NK-92 (cell line): ENCODE results near the gene CRACDL.
"Not testable (repeated sequence)": the region's sequence is repeated elsewhere in the genome, so short reads cannot be mapped to it uniquely, and the experiment has no call there.

Experiments used
- DNase-seq: peaks from one replicate; lab custom pipeline; 2025; ENCODE audit not compliant: unreplicated experiment; lab: John Stamatoyannopoulos, UW

CRACDL gene

DNA sequence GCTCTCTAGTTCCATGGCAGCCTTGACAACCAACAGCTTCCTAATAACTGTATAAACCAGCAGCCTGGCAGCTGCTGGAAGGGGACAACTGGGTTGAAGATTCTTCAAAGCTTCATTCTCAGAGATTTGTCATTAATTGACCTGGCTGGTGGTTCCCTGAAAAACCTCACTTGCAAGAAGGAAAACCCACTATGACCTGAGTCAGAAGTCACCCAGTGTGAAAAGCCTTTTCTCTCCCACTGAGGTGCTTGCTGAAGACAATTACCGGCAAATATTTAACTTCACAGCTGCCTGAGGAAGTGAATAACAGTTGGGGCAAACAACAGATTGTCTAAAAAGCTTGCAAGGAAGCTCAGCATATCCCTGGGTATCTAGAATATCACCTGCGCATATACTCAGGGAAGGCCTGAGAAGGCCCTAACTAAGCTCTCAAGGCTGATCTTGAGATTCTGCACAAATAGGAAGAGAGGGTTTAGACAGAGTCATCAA lies 49.9 kb downstream of the CRACDL start:
- DNase-seq: no peak

DNA sequence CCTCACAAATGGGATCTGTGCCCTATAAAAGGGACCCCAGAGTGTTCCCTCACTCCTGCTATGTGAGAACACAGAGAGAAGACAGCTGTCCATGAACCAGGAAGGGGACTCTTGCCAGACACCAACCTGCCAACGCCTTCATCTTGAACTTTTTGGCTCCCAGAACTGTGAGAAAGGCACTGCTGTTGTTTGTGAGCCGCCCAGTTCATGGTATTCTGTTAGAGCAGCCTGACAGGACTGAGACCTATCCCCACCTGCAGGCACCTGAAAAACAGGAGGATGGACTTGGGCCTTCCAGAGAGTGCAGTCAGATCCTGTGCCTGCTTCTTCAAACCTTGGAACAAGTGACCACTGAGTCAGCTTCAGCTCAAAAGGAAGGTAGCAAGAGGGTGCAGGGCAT lies 51.4 kb downstream of the CRACDL start:
- DNase-seq: no peak

DNA sequence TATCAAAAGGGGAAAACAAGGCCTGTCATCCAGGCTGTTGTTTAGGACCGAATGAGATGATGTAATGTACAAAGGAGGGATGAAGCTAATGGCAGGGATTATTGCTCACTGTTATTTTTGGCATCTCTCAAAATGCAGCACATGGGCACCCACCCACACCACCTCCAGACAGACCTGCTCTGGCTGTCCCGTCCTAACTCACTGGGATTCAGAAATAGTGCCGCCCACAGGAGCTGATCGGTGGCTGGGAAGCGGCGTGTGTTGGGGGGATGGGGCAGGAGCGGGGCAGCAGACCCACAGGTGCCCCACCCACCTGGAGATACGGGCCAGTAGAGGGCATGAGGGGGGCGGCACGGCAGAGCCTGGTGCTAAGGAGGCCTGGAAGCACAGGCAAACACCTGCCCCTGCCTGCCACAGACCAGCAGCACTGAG lies 52.2 kb downstream of the CRACDL start:
- no peak for DNase-seq

DNA sequence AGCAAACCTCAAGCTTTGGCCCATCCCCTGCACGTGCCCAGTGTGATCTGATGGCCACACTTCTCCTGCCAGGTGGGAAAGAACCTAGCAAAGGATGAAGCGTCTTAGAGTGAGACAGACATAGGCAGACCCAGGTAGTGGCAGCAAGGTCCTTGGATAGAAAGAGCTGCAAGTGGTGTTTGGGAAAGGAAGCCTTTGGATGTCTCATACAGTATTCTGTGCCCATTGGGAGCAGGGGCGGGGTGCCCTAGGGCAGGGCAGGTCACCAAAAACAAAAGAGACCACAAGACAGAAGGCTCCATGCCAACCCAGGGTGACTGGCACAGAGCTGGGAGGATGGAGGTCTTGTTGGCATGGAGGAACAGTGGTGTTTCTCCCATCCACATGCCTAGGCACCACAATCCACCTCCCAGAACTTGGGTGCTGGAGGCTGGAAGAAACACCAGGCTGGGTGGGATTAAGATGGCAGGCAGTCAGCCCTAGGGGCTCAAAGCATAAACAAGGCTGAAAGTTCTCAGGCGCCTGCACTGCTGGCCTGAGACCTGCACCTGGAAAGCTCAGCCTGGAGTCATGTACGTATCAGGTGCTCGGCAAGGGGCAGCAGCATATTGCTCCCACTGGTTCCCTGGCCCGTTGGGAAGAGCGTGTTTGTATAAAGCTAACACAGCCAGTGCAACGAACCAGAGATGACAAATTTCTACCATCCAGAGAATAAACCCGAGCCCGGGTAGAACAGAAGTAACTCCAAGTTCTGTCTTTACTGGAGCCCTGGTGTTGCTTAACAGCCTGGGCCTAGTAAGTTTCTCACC lies 52.9 kb downstream of the CRACDL start:
- DNase-seq: no peak

DNA sequence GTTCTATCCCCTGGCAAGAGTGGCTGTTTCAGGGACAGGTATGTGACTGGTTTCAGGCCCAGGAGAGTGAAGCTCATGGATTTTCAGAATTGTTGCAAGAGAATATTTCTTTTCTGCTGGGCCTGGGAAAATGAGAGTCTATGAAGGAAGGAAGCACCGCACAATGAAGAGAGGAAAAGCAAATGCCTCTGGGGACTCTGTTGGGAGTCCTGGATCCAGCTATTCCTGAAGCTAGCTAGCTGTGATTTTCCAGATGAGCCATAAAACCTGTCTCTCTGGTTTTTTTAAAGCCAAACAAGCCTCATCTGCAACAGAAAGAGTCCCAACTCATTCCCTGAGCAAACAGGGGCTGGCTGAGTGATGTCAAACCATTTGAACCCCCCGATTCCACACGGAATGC lies 53.7 kb downstream of the CRACDL start:
- DNase-seq: no peak

DNA sequence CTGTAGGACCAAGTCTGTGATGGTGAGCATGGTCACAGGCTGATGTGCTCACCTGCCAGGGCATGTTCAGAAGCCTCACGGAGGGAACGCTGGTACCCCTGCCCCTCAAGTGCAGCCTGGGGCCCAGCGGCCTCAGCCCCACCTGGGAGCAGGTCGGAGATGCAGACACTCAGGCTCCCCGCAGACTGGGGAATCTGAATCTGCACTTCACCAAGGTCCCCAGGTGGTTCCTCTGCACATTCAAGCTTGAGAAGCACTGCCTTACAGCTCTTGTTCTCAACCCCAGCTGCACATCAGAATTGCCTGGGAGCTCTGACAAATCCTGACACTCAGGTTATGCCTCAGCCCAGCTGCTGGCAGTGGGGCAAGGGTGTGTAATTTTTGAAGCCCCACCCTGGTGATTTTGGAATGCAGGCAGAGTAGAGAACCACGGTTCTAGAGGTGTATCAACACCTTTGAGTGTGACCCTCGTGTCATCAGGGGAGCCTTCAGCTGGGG lies 54.8 kb downstream of the CRACDL start:
- DNase-seq: no peak

DNA sequence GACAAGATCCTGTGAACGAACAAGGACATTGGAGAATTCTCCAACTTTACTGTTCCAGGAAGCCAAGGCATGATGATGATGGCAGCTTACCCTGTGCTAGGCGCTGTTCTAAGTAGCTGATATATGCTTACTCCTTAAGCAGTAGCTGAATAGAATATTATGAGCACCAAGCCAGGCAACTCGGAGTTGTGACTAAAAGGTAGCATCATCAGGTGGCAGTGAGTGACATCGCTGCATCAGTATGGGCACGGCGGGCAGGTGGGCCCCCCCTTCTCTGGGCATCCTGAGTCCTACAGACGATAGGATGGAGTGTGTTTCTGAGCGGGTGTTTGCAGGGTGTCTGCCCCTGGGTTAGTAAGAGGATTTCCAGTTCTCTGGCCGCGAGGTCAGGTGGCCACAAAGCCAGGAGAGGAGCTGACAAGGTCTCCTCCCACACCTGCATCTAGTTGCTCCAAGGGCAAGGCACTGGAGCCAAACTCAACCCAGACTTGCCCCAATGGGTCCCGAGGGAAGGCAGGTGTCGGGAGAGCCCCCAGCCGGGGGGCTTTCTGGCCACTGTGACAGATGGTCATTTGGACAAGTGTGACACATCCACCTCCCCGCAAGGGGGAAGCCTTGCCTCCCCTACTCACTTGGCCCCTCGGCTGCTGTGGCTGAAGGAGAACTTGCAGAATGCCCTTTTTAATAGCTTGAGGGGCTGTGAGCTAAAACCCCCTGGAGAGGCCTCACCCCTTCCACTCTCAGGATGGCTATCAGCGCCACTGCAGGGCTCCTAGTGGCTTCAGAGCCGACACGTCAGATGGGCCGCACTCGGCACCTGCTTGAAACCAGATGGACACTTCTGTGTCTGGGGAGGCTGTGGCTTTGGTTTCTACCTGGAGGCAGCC lies 55.5 kb downstream of the CRACDL start:
- no peak for DNase-seq

DNA sequence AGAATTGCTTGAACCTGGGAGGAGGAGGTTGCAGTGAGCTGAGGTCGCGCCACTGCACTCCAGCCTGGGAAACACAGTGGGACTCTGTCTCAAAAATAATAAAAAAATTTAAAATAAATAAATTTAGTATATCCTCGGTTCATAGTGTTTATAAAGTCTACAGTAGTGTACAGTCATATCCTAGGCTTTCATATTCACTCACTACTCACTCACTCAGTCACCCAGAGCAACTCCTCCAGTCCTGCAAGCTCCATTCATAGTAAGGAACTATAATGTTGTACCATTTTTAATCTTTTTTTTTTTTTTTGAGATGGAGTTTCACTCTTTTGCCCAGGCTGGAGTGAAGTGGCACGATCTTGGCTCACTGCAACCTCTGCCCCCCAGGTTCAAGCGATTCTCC lies 58.4 kb downstream of the CRACDL start:
- DNase-seq: not testable (repeated sequence)

DNA sequence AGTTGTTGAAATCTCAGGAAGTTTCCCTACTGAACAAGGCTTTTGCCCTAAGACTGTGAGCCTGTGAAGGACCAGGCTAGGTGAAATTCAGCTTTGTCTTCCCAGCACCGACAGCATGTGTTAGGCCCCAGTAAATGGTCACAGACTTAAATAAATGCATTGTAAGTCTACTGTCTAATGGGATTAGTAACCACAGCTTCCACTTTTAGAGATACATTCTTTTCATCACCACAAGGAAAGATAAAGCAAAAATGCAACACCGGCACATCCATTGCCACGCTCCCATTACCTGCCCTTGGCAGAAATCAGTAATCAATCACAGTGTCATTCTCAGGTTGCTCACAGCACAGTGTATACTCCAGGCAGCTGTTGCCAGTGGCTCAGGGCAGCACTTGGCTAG lies 59.3 kb downstream of the CRACDL start:
- no peak for DNase-seq

DNA sequence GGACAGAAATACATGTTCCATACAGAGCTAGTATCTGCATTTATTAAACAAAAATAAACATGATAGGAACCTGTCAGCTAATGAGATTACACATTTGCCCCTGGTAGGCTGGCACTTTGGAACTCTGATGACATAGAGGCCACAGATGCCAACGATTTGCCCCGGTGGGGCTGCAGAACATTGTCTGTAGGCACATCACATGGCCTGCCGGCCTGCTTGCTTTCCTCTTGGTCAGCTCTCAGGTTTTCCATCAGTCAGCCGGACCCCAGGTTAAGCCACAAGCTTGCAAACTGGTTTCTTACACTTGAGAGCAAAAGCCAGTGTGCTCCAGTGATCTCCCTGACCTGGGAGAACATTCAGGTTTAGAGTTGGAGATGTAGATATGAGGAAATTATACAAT lies 60.3 kb downstream of the CRACDL start:
- DNase-seq: no peak

DNA sequence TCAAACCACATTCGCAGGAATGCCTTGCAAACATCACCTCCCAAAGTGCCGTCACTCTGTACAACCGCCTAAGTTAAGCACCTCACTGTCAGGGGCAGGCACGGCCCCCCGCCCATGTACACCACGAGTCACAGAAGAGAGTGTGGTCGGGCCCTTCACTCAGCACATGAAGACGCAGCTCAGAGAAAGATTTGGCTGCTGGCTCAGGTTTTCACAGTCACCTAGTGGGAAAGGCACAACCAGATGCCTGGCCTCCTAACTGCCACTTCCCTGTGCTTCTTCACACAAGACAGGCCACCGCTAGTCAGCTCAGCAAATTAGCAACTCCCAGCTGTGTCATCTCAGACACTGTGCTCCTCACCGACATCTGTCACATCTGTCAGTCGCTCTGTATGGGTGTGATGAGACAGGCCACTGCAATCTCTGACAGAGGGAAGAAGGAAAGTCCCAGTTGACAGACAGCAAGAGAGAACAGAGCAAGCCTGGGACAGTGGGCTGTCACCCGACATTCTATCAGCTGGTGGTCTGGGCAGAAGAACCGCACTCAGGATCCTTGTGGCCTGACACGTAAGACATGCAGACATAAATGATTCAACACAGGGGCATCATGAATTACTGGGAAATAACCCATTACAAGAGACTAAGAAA lies 60.8 kb downstream of the CRACDL start:
- DNase-seq: no peak

DNA sequence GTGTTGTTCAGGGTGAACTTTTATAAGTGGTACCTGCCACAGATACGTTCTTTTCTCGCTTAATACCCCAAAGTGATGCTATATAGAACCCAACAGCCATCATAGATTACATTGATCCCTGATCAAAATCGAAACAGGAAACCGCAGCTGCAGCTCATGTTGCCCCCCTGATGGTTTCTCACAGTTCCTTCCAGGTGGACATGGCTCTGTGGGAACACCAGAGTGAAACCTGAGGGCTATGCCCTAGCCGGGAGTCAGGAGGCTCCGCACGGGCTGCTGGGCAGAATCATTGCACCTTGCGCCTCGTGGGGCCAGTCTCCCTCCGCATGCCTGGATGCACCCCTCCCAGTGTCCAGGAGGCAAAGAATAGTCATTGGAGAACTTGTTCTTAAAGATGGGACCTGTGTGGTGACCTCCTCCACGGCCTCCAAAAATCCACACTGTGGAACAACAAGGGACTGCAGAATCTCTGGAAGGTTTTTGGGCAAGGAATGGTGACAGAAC lies 61.8 kb downstream of the CRACDL start:
- no peak for DNase-seq

DNA sequence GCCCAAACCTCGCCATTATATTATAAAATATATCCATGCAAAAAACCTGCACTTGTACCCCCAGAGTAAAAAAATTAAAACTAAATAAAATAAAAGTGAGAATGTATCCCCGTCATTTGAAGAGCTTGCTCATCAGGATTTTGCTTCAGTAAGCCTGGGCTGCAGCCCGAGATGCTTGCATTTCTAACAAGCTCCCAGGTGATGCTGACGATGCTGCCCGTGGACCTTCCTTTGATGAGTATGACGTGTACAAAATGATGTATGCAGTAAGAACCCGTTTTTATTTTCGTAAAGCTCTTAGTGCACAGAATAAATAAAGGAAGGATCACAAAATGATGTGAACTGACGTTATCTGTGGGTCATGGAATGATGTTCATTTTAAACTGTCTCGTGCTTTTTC lies 63.5 kb downstream of the CRACDL start:
- no peak for DNase-seq

DNA sequence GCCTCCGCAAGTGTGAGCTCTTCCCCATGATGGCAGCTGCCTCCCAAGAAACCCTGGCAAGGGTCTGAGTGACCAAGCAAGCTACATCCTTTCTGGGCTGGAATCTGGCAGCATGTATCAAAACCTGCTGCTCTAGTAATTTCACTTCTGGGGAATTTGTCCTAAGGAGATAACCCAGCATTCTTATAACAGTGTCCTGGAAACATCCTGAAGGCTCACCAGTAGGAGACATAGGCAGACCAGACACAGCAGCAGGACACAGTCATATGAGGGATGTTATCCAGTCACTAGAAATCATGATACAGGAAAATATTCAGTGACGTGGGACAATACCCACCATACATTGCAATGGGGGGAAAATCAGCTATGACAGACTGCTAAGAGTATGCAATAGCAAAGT lies 64.5 kb downstream of the CRACDL start:
- no peak for DNase-seq

DNA sequence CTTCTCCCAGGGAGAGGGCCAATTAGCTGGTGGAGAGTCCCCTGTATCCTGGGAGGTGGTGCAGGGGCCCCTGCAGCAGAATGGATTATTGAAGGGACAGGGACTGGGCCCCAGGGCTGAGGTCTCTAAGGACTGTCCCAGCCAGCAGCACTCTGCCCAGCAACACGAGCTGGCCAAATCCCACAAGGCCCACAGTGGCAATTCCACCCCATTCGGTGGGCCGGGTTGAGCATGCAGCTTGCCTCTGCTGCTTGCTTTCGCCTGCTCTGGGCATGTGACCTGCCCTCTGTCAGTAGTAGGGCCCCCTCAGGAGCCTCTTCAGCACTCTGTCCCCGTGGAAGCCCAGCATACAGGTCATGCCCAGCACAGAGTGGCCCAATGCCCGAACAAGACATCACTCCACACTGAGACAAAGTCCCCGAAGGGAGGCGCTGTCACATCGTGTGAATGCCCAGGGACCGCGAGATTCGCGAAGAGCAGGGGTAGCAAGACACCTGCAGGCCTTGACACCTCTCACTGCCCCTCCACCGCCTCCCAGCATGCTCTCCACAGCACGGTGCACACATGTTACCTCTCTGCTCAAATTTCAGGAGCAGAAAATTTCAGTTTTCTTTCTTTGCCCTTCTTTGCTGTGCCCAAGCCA lies 65.4 kb downstream of the CRACDL start:
- DNase-seq: no peak

DNA sequence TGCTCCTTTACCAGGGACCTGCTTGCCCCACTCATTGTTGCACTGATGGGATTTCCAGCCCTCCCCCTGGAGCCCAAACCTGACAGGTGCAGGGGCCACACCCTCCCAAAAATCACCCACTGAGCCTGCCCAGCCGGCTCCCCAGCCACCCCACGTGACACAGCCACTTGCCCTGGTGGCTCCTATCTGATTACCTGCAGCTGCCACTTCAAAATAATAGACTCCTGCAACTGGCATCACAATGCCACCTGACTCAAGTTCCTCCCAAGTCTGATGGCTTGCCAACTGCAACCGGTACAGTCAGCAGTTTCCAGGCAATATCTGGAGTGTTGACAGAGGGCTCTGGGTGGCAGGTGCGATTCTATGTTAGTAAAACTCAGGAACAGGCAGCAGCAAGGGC lies 66.2 kb downstream of the CRACDL start:
- DNase-seq: no peak

DNA sequence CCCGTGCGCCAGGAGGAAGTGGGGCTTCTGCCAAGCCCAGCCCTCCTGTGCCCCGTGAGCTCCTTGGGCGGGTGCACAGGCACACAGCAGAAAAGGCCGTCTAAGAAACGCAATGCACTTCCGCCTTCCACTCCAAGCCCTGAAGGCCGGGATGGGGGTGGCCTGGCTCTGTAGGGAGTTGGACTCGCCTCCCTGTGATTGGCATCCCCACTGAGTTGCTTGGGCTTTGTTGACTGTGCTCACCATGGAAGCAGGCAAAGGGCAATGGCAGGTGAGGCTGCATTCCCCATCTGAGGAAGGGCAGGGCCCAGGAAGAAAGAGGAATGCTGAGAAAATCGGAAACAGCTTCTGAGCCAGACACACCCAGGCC lies 66.8 kb downstream of the CRACDL start:
- no peak for DNase-seq

DNA sequence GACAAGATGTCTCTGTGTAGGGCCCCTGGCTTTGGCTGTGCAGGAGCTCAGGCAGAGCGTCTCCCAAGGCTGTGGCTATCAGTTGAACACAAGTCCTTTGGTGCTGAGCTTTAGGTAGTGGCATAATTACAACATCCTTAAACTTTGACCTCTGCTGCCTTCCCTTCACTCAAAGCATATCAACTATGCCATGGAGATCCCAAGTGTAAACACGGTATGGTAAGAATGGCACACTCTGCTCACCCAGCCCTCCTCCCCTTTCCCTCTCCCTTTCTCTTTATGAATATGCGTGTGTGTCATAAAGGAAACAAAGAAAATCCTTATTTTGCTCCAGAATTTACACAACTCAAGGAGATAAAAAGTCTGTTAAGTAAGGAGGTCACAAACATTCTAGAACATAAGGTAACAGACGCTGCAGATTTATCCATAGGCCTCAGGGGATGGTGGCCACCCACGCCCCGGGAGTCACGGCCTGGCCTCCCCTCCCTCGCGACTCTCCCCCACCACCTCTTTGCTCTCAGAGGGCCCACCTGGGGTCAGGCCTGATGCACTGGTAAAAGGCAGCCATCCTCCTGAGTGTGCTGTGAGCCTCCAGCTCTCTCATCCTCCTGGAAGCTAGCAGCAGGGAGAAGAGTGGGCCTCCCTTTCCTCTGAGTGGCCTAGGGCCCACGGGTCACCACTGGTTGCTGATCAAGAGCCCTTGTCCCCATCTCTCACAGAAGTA lies 67.3 kb downstream of the CRACDL start:
- DNase-seq: no peak

DNA sequence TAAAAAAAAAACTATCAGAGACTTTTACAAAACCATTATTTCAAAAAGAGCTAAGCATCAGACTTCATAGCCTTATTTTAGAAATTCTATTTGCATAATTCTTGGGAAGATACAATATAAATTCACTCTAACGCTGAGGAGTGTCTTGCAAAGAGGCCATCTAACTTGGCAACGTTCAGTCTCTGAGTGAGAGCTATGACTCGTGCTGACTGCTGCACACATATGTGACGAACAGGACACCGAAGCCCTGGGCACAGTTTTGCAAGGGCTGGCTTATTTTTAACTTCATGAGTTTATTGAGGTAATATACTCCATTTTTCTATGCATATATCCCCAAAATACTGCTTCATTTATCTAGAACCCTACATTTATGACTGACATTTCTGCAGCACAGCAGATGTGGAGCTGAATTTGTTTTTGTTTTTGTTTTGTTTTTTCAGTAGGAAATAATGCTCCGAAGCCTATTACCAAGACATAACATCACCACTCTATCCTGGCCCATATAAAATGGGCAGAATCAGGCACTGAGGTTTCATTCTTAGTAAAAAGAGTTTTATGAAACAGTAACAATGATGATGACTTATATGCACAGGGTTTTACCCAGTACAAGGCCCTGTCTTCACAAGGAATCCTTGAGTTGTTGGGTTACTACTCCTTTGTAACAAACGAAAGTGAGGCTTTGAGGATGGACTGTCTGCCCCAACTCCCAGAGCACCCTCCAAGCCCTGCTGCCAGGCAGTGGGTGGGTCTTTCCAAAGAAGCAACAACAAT lies 68.3 kb downstream of the CRACDL start:
- no peak for DNase-seq
